HepG2 (cell line): ENCODE data around the gene TCF12. TPM values are rescaled to one million over a fixed set of nuclear protein-coding genes. Genes with fewer than 3 reads are reported as not detected.

Source experiments
- AGO1 ChIP-seq: fragments of 200-400 bp; formaldehyde crosslinking; IDR thresholded peaks from 2 replicates; pipeline ENCODE4 v1.6.1; 2017; ENCODE audit warnings: mild to moderate bottlenecking, low read depth, low read length, moderate library complexity; ENCODE audit not compliant: poor library complexity, severe bottlenecking
- ATF2 ChIP-seq: sonication (generic); formaldehyde crosslinking; IDR thresholded peaks from 2 replicates; pipeline ENCODE4 v1.4.0; 2020; ENCODE audit warnings: missing genetic modification reagents
- GABPB1 ChIP-seq: IDR thresholded peaks from 2 replicates; pipeline ENCODE4 v1.6.1; 2016; ENCODE audit warnings: mild to moderate bottlenecking, missing genetic modification reagents, moderate library complexity, missing compliant biosample characterization
- HNRNPUL1 ChIP-seq: fragments of 200-400 bp; formaldehyde crosslinking; IDR thresholded peaks from 2 replicates; pipeline ENCODE4 v1.6.1; 2017; ENCODE audit warnings: low read depth, mild to moderate bottlenecking, low read length, moderate library complexity
- HOXA3 ChIP-seq: sonication (generic); formaldehyde crosslinking; IDR thresholded peaks from 2 replicates; pipeline ENCODE4 v1.5.0; 2020; ENCODE audit warnings: missing genetic modification reagents
- MBD4 ChIP-seq: IDR thresholded peaks from 2 replicates; pipeline ENCODE4 v1.6.1; 2012; ENCODE audit warnings: low read length, inconsistent platforms, borderline replicate concordance
- POGZ ChIP-seq: sonication (generic); formaldehyde crosslinking; IDR thresholded peaks from 2 replicates; pipeline ENCODE4 v1.4.0; 2020; ENCODE audit warnings: mild to moderate bottlenecking, missing genetic modification reagents
- RAD21 ChIP-seq: fragments of 450-650 bp; formaldehyde crosslinking; IDR thresholded peaks from 2 replicates; pipeline ENCODE4 v1.5.0; 2020; ENCODE audit warnings: mild to moderate bottlenecking
- RNF219 ChIP-seq: sonication (generic); formaldehyde crosslinking; IDR thresholded peaks from 2 replicates; pipeline ENCODE4 v1.5.0; 2020; ENCODE audit warnings: mild to moderate bottlenecking, missing genetic modification reagents
- SMC3 ChIP-seq: IDR thresholded peaks from 2 replicates; pipeline ENCODE4 v1.6.1; 2011; ENCODE audit warnings: low read length, improper control_type of control experiment
- ZBTB39 ChIP-seq: sonication (generic); formaldehyde crosslinking; IDR thresholded peaks from 2 replicates; pipeline ENCODE4 v1.5.0; 2020; ENCODE audit warnings: missing genetic modification reagents
- ZFX ChIP-seq: sonication (generic); formaldehyde crosslinking; IDR thresholded peaks from 2 replicates; pipeline ENCODE4 v1.4.0; 2020; ENCODE audit warnings: mild to moderate bottlenecking, low read depth, missing genetic modification reagents, moderate library complexity
- ZNF44 ChIP-seq: sonication (generic); formaldehyde crosslinking; IDR thresholded peaks from 2 replicates; pipeline ENCODE4 v1.5.1; 2020; ENCODE audit warnings: mild to moderate bottlenecking, missing genetic modification reagents
- ZNF564 ChIP-seq: sonication (generic); formaldehyde crosslinking; IDR thresholded peaks from 2 replicates; pipeline ENCODE4 v1.8.1; 2023; ENCODE audit warnings: mild to moderate bottlenecking, missing genetic modification reagents
- ZNF687 ChIP-seq: sonication (generic); formaldehyde crosslinking; IDR thresholded peaks from 2 replicates; pipeline ENCODE4 v1.5.1; 2020; ENCODE audit warnings: mild to moderate bottlenecking, missing genetic modification reagents, moderate library complexity
- ZNF749 ChIP-seq: sonication (generic); formaldehyde crosslinking; IDR thresholded peaks from 2 replicates; pipeline ENCODE4 v1.8.0; 2022; ENCODE audit warnings: mild to moderate bottlenecking, missing genetic modification reagents, moderate library complexity, borderline replicate concordance
- polyA plus RNA-seq, 8 experiments: library from polyadenylated mRNA; depleted of rRNA in 3 of 8; stranded (reverse) in 7 of 8; unstranded in 1 of 8; fragments of >200 nt; fragmentation: Illumina TruSeq in 4 of 8; extraction: Trizol in 4 of 8; gene quantifications; 2 replicates each; pipeline versions ENCODE4 v1.2.1 to v1.2.3, GENCODE V29; 2011 to 2016; ENCODE audit warnings: low read depth in 4 of 8, missing spikeins in 1 of 8, mixed read lengths in 1 of 8; ENCODE audit not compliant: insufficient read depth in 1 of 8
- total RNA-seq, 5 experiments: library from RNA; depleted of rRNA; stranded (reverse); fragments of >200 nt; fragmentation: Illumina TruSeq; extraction: Trizol; gene quantifications; 2 replicates each; pipeline ENCODE4 v1.2.3, GENCODE V29; 2016; ENCODE audit warnings: low read depth in 1 of 5
- TF ChIP-seq, protein P1 (sequence below): sonication (generic); formaldehyde crosslinking; IDR thresholded peaks from 2 replicates; pipeline ENCODE4 v1.5.0; 2020; ENCODE audit warnings: missing genetic modification reagents

TCF12 gene
- total and polyA plus RNA-seq, 2 of the 13 experiments (the other 11 are each of a cell fraction or from before 2014, with no cell fraction given) = 48.6 to 51.1 TPM

GRCh38 chr15:57306161-57306943 lies 387.9 kb downstream of the TCF12 start (continued):
- TF ChIP-seq, protein P1, sequence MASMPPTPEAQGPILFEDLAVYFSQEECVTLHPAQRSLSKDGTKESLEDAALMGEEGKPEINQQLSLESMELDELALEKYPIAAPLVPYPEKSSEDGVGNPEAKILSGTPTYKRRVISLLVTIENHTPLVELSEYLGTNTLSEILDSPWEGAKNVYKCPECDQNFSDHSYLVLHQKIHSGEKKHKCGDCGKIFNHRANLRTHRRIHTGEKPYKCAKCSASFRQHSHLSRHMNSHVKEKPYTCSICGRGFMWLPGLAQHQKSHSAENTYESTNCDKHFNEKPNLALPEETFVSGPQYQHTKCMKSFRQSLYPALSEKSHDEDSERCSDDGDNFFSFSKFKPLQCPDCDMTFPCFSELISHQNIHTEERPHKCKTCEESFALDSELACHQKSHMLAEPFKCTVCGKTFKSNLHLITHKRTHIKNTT (CRISPR knock-in tag) = no peak
- TF ChIP-seq GABPB1 (CRISPR knock-in tag) (peak; percentile 24; the same call in 1 of the 2 replicates), RNF219 (CRISPR knock-in tag) (no peak), ZNF749 (CRISPR knock-in tag) (no peak), HOXA3 (CRISPR knock-in tag) (no peak), POGZ (no peak), ZFX (CRISPR knock-in tag) (peak; percentile 33; the same call in 1 of the 2 replicates), HNRNPUL1 (no peak), ZBTB39 (CRISPR knock-in tag) (no peak), ZNF564 (CRISPR knock-in tag) (no peak), ZNF44 (CRISPR knock-in tag) (no peak), RAD21 (CRISPR knock-in tag) (peak; percentile 75), AGO1 (peak; percentile 49), ATF2 (CRISPR knock-in tag) (no peak), MBD4 (no peak), SMC3 (no peak; the same call in 1 of the 2 replicates), ZNF687 (CRISPR knock-in tag) (peak; percentile 51; the same call in 1 of the 2 replicates)
